ENCODE measurements around the gene LIN9.

LIN9 gene

GRCh38 chr1:226306425-226306824 lies 2.5 kb downstream of the LIN9 start:
- Histone ChIP-seq H3K27me3 (ENCODE audit: low read length) (no peaks in the 10 kb centered on the region), H2AFZ (ENCODE audit: low read depth, low read length, severe bottlenecking) (no peak overlapping the region), H3K9me2 (replicated peaks; ENCODE audit: insufficient read depth, low read length) (no peaks in the 10 kb centered on the region), H3K4me2 (ENCODE audit: low read depth, low read length, poor library complexity, severe bottlenecking) (peak overlapping the region; percentile 95), H3K9me3 (ENCODE audit: insufficient read depth, low read length) (no peaks in the 10 kb centered on the region), H4K20me1 (ENCODE audit: low read depth, low read length) (no peaks in the 10 kb centered on the region), H3K36me3 (ENCODE audit: low read length) (no peaks in the 10 kb centered on the region), H3K79me2 (ENCODE audit: insufficient read depth, low read length) (peaks cover 76% of the 10 kb centered on the region), H3K9ac (ENCODE audit: low read length) (no peak overlapping the region), H3F3A (ENCODE audit: insufficient read depth) (peaks cover 16% of the 10 kb centered on the region; the same call in 1 of the 2 replicates), H3K27ac (ENCODE audit: low read depth, low read length) (peak overlapping the region; percentile 1; the same call in 1 of the 2 replicates), H3K4me3 (ENCODE audit: insufficient read depth, low read length, poor library complexity, severe bottlenecking) (no peak overlapping the region)
- TF ChIP-seq CTCF (IDR thresholded peaks at IDR 0.05; ENCODE audit: insufficient read depth, low read length, poor library complexity, severe bottlenecking) (no peak), EZH2phosphoT487 (conservative IDR thresholded peaks at IDR 0.05; ENCODE audit: low read length) (no peak)

- no peaks in the 10 kb centered on the region for H4K20me1 ChIP-seq (ENCODE audit: low read depth, low read length)
- H3K36me3 ChIP-seq (ENCODE audit: low read length), result peaks cover 4% of the 10 kb centered on the region; the same call in 1 of the 2 replicates
- H3K79me2 ChIP-seq (ENCODE audit: insufficient read depth, low read length), result peaks cover 84% of the 10 kb centered on the region
- H3F3A ChIP-seq (ENCODE audit: insufficient read depth), result peaks cover 15% of the 10 kb centered on the region; the same call in 1 of the 2 replicates
- H3K4me3 ChIP-seq (ENCODE audit: insufficient read depth, low read length, poor library complexity, severe bottlenecking), result no peak overlapping the region
- H3K9me2 ChIP-seq (replicated peaks; ENCODE audit: insufficient read depth, low read length), result no peaks in the 10 kb centered on the region
- no peaks in the 10 kb centered on the region for H3K9me3 ChIP-seq (ENCODE audit: insufficient read depth, low read length)
- no peak overlapping the region for H3K9ac ChIP-seq (ENCODE audit: low read length)
- H3K27me3 ChIP-seq (ENCODE audit: low read length), result no peaks in the 10 kb centered on the region
- no peak overlapping the region for H3K4me2 ChIP-seq (ENCODE audit: low read depth, low read length, poor library complexity, severe bottlenecking)
- H3K27ac ChIP-seq (ENCODE audit: low read depth, low read length), result no peak overlapping the region
- TF ChIP-seq CTCF (IDR thresholded peaks at IDR 0.05; ENCODE audit: insufficient read depth, low read length, poor library complexity, severe bottlenecking) (no peak), EZH2phosphoT487 (conservative IDR thresholded peaks at IDR 0.05; ENCODE audit: low read length) (no peak)
- H2AFZ ChIP-seq (ENCODE audit: low read depth, low read length, severe bottlenecking), result no peak overlapping the region
These were observed 3.8 kb downstream of the LIN9 start for GRCh38 chr1:226305184-226305583.

GRCh38 chr1:226304291-226304955 lies 4.5 kb downstream of the LIN9 start:
- Histone ChIP-seq H4K20me1 (ENCODE audit: low read depth, low read length) (no peaks in the 10 kb centered on the region), H3K27ac (ENCODE audit: low read depth, low read length) (no peak overlapping the region), H3K9me2 (replicated peaks; ENCODE audit: insufficient read depth, low read length) (no peaks in the 10 kb centered on the region), H3K4me2 (ENCODE audit: low read depth, low read length, poor library complexity, severe bottlenecking) (no peak overlapping the region), H3K27me3 (ENCODE audit: low read length) (no peaks in the 10 kb centered on the region), H3K36me3 (ENCODE audit: low read length) (peaks cover 4% of the 10 kb centered on the region; the same call in 1 of the 2 replicates), H3K9ac (ENCODE audit: low read length) (no peak overlapping the region), H2AFZ (ENCODE audit: low read depth, low read length, severe bottlenecking) (no peak overlapping the region), H3K79me2 (ENCODE audit: insufficient read depth, low read length) (peaks cover 84% of the 10 kb centered on the region), H3K9me3 (ENCODE audit: insufficient read depth, low read length) (no peaks in the 10 kb centered on the region), H3F3A (ENCODE audit: insufficient read depth) (peaks cover 9% of the 10 kb centered on the region; the same call in 1 of the 2 replicates), H3K4me3 (ENCODE audit: insufficient read depth, low read length, poor library complexity, severe bottlenecking) (no peak overlapping the region)
- TF ChIP-seq EZH2phosphoT487 (conservative IDR thresholded peaks at IDR 0.05; ENCODE audit: low read length), result no peak
- TF ChIP-seq CTCF (IDR thresholded peaks at IDR 0.05; ENCODE audit: insufficient read depth, low read length, poor library complexity, severe bottlenecking), result no peak

Data from SU-DHL-6 (cell line).